A673 (cell line): ENCODE measurements around the gene ASTN2. TPM values are rescaled to one million over a fixed set of nuclear protein-coding genes. Genes with fewer than 3 reads are reported as not detected.

Source experiments
- BruUV-seq: library from RNA; stranded (reverse); fragments of 400-500 nt; replicated peaks from 2 replicates; lab custom pipeline; 2021; lab: Mats Ljungman, UMichigan
- CTCF ChIA-PET: fragments of 300-600 bp; sonication (Branson Sonifier 250); formaldehyde crosslinking; loops from one replicate; lab custom pipeline; 2022; ENCODE audit warnings: antibody characterized with exemption; lab: Charles Lee
- POLR2A ChIA-PET: fragments of 300-600 bp; sonication (Branson Sonifier 250); formaldehyde crosslinking; loops from one replicate; lab custom pipeline; 2022; ENCODE audit warnings: antibody characterized with exemption; ENCODE audit not compliant: low non-redundant PET; lab: Charles Lee
- DNase-seq: peaks from one replicate; pipeline ENCODE4 v3.0.0-alpha.2; 2015; ENCODE audit warnings: low spot score
- H3K27ac ChIP-seq: fragments of 200-600 bp; sonication (generic); 2 replicates; pipeline ENCODE4 v1.5.1; 2016; ENCODE audit warnings: mixed run types, low read depth, mild to moderate bottlenecking, mixed read lengths, antibody characterized with exemption, low read length; ENCODE audit not compliant: poor library complexity, severe bottlenecking
- H3K27me3 ChIP-seq: fragments of 200-600 bp; sonication (generic); replicated peaks from 2 replicates; pipeline ENCODE4 v1.6.1; 2017; ENCODE audit warnings: mixed run types, low read depth, mild to moderate bottlenecking, mixed read lengths, antibody characterized with exemption, low read length; ENCODE audit not compliant: insufficient read depth, poor library complexity
- H3K36me3 ChIP-seq: fragments of 200-600 bp; sonication (generic); 2 replicates; pipeline ENCODE4 v1.6.1; 2016; ENCODE audit warnings: mixed run types, mild to moderate bottlenecking, mixed read lengths, antibody characterized with exemption, low read length; ENCODE audit not compliant: insufficient read depth, poor library complexity, severe bottlenecking
- H3K4me1 ChIP-seq: fragments of 200-600 bp; sonication (generic); 2 replicates; pipeline ENCODE4 v1.6.1; 2017; ENCODE audit warnings: mixed run types, mild to moderate bottlenecking, mixed read lengths, antibody characterized with exemption, low read length; ENCODE audit not compliant: insufficient read depth, poor library complexity, severe bottlenecking
- H3K4me3 ChIP-seq: fragments of 200-600 bp; sonication (generic); 2 replicates; pipeline ENCODE4 v1.5.1; 2016; ENCODE audit warnings: low read depth, mixed run types, mild to moderate bottlenecking, mixed read lengths, low read length; ENCODE audit not compliant: poor library complexity, severe bottlenecking
- H3K9me3 ChIP-seq: fragments of 200-600 bp; sonication (generic); 2 replicates; pipeline ENCODE4 v1.6.1; 2016; ENCODE audit warnings: mixed run types, low read depth, mild to moderate bottlenecking, mixed read lengths, antibody characterized with exemption, low read length; ENCODE audit not compliant: poor library complexity, severe bottlenecking
- CTCF ChIP-seq: fragments of 300-800, 200-600 bp; sonication (generic); conservative IDR thresholded peaks from 2 replicates; pipeline ENCODE4 v1.5.1; 2017; ENCODE audit warnings: low read depth, mild to moderate bottlenecking, antibody characterized with exemption, low read length, moderate library complexity, mixed read lengths
- EZH2 ChIP-seq: fragments of 200-600 bp; sonication (generic); IDR thresholded peaks from 2 replicates; pipeline ENCODE4 v1.6.1; 2017; ENCODE audit warnings: borderline replicate concordance, low read depth, mild to moderate bottlenecking, mixed read lengths, antibody characterized with exemption, low read length; ENCODE audit not compliant: poor library complexity, severe bottlenecking
- intact Hi-C: fragments of 100-400 bp; cut with micrococcal nuclease; formaldehyde crosslinking; loops from one replicate; pipeline ENCODE4 v1.10.0; 2022; ENCODE audit not compliant: unreplicated experiment
- total RNA-seq: library from RNA; stranded (reverse); gene quantifications from 2 replicates; pipeline ENCODE4 v1.2.3, GENCODE V29; 2021

The ASTN2 gene
- total RNA-seq, 1 experiment from 2014 or later = 3.4 TPM

GRCh38 chr9:117403403-117403811 lies 11.4 kb downstream of the ASTN2 start:
- H3K27ac ChIP-seq = no peak overlapping the region
- no peaks in the 10 kb centered on the region for H3K4me1 ChIP-seq
- H3K27me3 ChIP-seq = peaks cover 57% of the 10 kb centered on the region
- intact Hi-C loops = no loop called here
- H3K4me3 ChIP-seq = no peak overlapping the region
- POLR2A ChIA-PET = no interaction called here
- no peaks in the 10 kb centered on the region for H3K9me3 ChIP-seq
- CTCF ChIA-PET = no interaction called here
- no peaks in the 10 kb centered on the region for H3K36me3 ChIP-seq
- BruUV-seq = no TSS peak
- no peak for DNase-seq
- no peak for TF ChIP-seq CTCF
- TF ChIP-seq EZH2 = no peak

GRCh38 chr9:117400171-117400570 lies 14.7 kb downstream of the ASTN2 start:
- BruUV-seq = no TSS peak
- no peak overlapping the region for H3K27ac ChIP-seq
- peaks cover 40% of the 10 kb centered on the region for H3K27me3 ChIP-seq
- H3K9me3 ChIP-seq = no peaks in the 10 kb centered on the region
- H3K36me3 ChIP-seq = no peaks in the 10 kb centered on the region
- H3K4me1 ChIP-seq = no peaks in the 10 kb centered on the region
- intact Hi-C loops = no loop called here
- TF ChIP-seq CTCF (no peak), EZH2 (no peak)
- ChIA-PET CTCF (no interaction called here), POLR2A (no interaction called here)
- no peak for DNase-seq
- no peak overlapping the region for H3K4me3 ChIP-seq

- H3K27ac ChIP-seq = no peak overlapping the region
- H3K4me1 ChIP-seq = no peaks in the 10 kb centered on the region
- no peak overlapping the region for H3K4me3 ChIP-seq
- H3K36me3 ChIP-seq = no peaks in the 10 kb centered on the region
- H3K27me3 ChIP-seq = peaks cover 9% of the 10 kb centered on the region
- no TSS peak for BruUV-seq
- ChIA-PET POLR2A (no interaction called here), CTCF (no interaction called here)
- H3K9me3 ChIP-seq = no peaks in the 10 kb centered on the region
- intact Hi-C loops = no loop called here
- no peak for TF ChIP-seq EZH2
- TF ChIP-seq CTCF = no peak
- DNase-seq = no peak
These were observed 19.7 kb downstream of the ASTN2 start for GRCh38 chr9:117395151-117395650.
